Gastroesophageal sphincter (tissue), 3 donors: ENCODE data around the gene FHL1.
A peak's percentile ranks its signal among the peaks of the same experiment; 100 is the strongest.

Experiments used
- CTCF ChIP-seq, 4 experiments: fragments of 200-600 bp in 2 of 4; fragments of 450-650 bp in 2 of 4; sonication (generic) in 1 of 4; IDR thresholded peaks; one replicate each; pipeline ENCODE4 v1.5.1; 2017 to 2019; ENCODE audit warnings: antibody characterized with exemption in 4 of 4, mild to moderate bottlenecking in 2 of 4, moderate library complexity in 2 of 4
- EP300 ChIP-seq: sonication (generic); formaldehyde crosslinking; IDR thresholded peaks from one replicate; pipeline ENCODE4 v1.6.1; 2017; ENCODE audit warnings: antibody characterized with exemption, mild to moderate bottlenecking
- POLR2A ChIP-seq, 2 donors: fragments of 450-650 bp; IDR thresholded peaks; one replicate each; pipeline ENCODE4 v1.6.1; 2017; ENCODE audit warnings: antibody characterized with exemption in 2 of 2, mild to moderate bottlenecking in 2 of 2, moderate library complexity in 1 of 2
- POLR2AphosphoS5 ChIP-seq: sonication (generic); formaldehyde crosslinking; IDR thresholded peaks from one replicate; pipeline ENCODE4 v1.6.1; 2017; ENCODE audit warnings: antibody characterized with exemption

- TF ChIP-seq EP300 (no peak), CTCF (IDR thresholded peaks at IDR 0.05) (no peak), POLR2AphosphoS5 (peak; percentile 55), POLR2A (IDR thresholded peaks at IDR 0.05) (peak; percentile 19 to 26)
Measured at GRCh38 chrX:136251041-136251991, 104.0 kb downstream of the FHL1 start, which contains the start of gene MAP7D3.
